Adrenal gland (tissue), 5 donors: ENCODE measurements around the gene GRPR.

Source experiments
- POLR2A ChIP-seq, 2 donors: fragments of 450-650 bp; IDR thresholded peaks; one replicate each; pipeline ENCODE4 v1.6.1; 2017; ENCODE audit warnings: antibody characterized with exemption in 2 of 2, mild to moderate bottlenecking in 2 of 2, moderate library complexity in 1 of 2
- TF ChIP-seq, protein P1 (sequence below), 6 experiments: fragments of 450-650 bp in 4 of 6; fragments of 200-600 bp in 2 of 6; sonication (generic) in 1 of 6; IDR thresholded peaks; 1 replicate in 5 of 6; 2 replicates in 1 of 6; pipeline versions ENCODE4 v1.5.1 to v1.8.0; 2016 to 2021; ENCODE audit warnings: antibody characterized with exemption in 6 of 6, mild to moderate bottlenecking in 2 of 6, moderate library complexity in 1 of 6
- donor health status: DM: no; HTN: no; CAD: no.

DNA sequence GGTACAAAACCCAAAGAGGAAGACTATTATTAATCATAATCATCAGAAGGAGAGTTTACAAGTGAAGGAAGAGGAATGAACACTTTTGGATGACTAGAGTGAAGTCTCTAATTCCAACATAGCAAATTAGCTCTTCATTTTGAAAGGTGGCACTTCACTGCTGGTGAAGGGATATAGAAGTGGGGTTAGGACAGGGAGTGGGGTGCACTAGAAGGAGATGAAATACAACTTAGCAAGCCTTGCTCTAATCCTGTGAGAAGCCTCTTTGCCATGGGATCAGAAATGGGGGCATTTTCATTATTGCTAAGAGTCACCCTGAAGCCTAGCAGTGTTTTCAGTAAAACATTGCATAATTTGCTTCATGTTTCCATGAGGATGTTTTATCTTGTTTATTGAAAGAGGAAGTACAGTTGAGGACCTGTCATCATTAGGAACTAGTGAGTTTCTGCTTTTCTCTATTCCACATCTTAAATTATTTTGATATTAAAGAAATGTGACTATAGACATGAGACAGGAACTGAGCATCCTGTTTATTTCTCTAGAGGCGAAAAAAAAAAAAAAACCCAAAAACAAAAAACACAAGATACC lies 9.3 kb upstream of the GRPR start:
- TF ChIP-seq, protein P1, sequence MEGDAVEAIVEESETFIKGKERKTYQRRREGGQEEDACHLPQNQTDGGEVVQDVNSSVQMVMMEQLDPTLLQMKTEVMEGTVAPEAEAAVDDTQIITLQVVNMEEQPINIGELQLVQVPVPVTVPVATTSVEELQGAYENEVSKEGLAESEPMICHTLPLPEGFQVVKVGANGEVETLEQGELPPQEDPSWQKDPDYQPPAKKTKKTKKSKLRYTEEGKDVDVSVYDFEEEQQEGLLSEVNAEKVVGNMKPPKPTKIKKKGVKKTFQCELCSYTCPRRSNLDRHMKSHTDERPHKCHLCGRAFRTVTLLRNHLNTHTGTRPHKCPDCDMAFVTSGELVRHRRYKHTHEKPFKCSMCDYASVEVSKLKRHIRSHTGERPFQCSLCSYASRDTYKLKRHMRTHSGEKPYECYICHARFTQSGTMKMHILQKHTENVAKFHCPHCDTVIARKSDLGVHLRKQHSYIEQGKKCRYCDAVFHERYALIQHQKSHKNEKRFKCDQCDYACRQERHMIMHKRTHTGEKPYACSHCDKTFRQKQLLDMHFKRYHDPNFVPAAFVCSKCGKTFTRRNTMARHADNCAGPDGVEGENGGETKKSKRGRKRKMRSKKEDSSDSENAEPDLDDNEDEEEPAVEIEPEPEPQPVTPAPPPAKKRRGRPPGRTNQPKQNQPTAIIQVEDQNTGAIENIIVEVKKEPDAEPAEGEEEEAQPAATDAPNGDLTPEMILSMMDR (IDR thresholded peaks at IDR 0.05) = no peak
- no peak for TF ChIP-seq POLR2A (IDR thresholded peaks at IDR 0.05)
